Right renal cortex interstitium (tissue), 3 donors: ENCODE measurements around the gene GSTA3. TPM values are rescaled to one million over a fixed set of nuclear protein-coding genes. Genes with fewer than 3 reads are reported as not detected.
"Not testable (repeated sequence)": the region's sequence is repeated elsewhere in the genome, so short reads cannot be mapped to it uniquely, and the experiment has no call there.

Experiments
- DNase-seq, 3 donors: peaks; one replicate each; pipeline ENCODE4 v3.0.0-alpha.2; 2013; ENCODE audit warnings: low read depth in 3 of 3, low spot score in 2 of 3
- polyA plus RNA-seq, 3 donors: library from polyadenylated mRNA; unstranded; fragments of 120-200 nt; gene quantifications; one replicate each; pipeline ENCODE4 v1.2.1, GENCODE V29; 2013; ENCODE audit not compliant: insufficient read length in 3 of 3

The GSTA3 gene
- under 1 TPM; 0.50 to 0.74 (median 0.51) TPM for polyA plus RNA-seq

- DNase-seq, result no peak
Observed at GRCh38 chr6:52909531-52909930, at the start of gene GSTA3. Gene GSTA3, minus strand, starts transcription at chr6:52909698. Its CDS starts 3,864 bp downstream, at chr6:52905834.

GRCh38 chr6:52958546-52959255 is 49.2 kb upstream of the GSTA3 start:
- DNase-seq, result no peak

DNA sequence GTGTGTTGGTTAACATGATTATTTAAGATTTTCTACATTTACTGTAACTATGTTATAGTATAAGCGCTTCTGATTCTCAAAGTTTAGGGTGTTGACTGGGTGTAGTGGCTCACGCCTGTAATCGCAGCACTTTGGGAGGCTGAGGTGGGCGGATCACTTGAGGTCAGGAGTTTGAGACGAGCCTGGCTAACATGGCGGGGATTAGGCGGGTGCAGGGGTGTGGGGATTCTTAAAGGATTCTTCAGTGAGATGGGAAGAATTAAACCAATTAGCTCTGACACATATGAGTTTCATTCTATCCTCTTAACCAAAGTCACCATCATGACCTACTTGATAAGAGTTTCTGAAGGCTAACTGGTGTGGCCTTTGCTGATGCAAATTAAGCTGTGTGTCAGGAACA is 46.4 kb upstream of the GSTA3 start:
- no peak for DNase-seq

DNA sequence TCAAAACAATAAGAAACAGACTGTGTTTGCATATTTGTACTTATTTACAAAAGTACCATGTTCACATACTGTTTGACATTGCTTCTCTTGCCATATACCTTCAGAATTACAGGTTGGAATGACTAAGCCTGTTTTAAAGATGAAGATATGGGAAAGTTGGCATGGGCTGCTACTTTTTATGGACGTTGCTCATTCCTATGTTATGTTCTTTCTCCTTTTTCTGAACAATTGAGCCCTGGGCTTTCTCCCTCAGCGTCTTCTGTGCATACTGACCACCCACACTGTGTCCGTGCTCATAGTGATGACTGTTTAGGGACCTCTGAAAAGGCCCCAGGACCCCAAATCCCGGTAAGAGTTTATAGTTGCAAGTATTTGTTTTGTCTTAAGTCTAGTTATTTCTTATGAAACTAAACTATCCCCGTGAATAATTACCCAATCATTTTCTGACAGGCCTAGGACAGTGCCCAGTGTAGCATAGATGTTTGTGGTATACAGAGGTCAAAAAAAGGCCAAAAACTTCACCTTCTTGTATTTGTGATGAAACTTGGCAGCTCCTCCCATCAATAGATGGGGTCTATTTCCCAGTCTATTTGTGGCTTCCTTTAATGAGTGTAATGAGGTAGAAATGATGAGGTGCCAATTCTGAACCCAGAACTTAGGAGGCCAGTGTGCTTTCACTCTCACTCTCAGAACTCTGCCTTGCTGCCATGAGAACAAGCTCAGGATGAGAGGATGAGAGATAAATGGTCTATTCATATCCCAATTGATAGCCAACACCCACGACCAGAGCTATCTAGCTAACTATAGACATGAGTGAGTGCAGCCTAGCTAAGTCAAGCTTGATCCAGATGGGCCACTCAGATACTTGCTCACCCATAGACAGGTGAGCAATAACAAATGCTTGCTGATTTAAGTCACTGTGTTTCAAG is 44.7 kb upstream of the GSTA3 start:
- DNase-seq, result no peak

DNA sequence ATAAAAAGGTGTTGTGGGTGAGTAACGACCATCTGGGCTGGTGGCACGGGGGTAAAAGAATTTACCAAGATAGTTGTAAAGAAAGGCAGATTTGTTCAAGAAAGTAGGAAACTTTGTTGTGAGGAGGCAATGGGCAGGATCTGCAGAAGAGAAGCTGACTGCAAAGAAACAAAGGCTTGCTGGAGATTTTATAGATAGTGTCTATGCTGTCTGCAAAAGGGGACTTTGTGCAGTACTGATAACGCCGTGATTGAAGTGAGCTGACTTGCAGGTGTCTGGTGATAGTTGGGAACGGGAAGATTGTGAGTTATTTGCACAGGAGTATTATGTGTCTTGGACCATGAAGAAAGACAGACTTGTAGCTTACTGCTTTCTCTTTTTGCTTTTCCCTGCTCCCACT is 36.8 kb upstream of the GSTA3 start:
- DNase-seq, result no peak

GRCh38 chr6:52942821-52943220 is 33.3 kb upstream of the GSTA3 start:
- DNase-seq, result not testable (repeated sequence)

- DNase-seq, result no peak
Observed at GRCh38 chr6:52942221-52942620, 32.7 kb upstream of the GSTA3 start.

- DNase-seq, result no peak
Observed at GRCh38 chr6:52937908-52938307, 28.4 kb upstream of the GSTA3 start.

GRCh38 chr6:52933778-52934177 is 24.3 kb upstream of the GSTA3 start:
- no peak for DNase-seq

GRCh38 chr6:52931351-52931750 is 21.9 kb upstream of the GSTA3 start:
- DNase-seq, result no peak

- no peak for DNase-seq
Observed at GRCh38 chr6:52929321-52930164, 20.0 kb upstream of the GSTA3 start.

DNA sequence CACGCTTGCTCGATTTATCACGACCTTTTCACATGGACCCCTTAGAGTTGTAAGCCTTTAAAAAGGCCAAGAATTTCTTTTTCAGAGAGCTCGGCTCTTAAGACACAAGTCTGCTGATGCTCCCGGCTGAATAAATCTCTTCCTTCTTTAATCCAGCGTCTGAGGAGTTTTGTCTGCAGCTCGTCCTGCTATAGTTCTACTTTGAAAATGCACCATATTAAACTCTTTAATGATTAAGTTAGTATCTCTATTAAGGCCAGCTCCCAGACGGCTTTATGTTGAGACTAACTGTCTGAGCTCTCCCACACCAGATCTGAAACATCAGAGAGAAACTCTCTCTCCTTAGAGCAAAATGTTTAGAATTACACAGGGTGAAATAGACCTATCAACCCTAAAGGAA is 18.0 kb upstream of the GSTA3 start:
- no peak for DNase-seq

GRCh38 chr6:52925919-52926792 is 16.7 kb upstream of the GSTA3 start:
- DNase-seq, result no peak

GRCh38 chr6:52925042-52925441 is 15.5 kb upstream of the GSTA3 start:
- no peak for DNase-seq

DNA sequence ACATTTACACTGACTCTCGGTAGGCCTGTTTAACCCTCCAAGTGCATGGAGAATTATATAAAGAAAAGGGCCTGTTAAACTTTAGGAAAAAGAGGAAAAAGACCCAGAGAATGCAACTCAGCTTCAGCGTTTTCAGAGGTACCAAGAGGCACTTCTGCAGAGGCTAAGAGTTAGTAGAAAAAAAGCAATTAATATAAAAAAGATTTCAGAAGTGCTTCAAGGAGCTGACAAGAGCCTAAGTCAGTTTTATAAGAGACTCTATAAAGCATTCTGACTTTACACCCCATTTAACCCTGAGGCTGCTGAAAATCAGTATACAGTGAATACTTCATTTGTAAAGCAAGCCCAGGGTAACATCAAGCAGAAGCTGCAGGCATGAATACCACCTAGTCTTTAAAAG is 14.2 kb upstream of the GSTA3 start:
- DNase-seq, result not testable (repeated sequence)

GRCh38 chr6:52922161-52922560 is 12.7 kb upstream of the GSTA3 start:
- DNase-seq, result no peak

- no peak for DNase-seq
Observed at GRCh38 chr6:52921743-52922142, 12.2 kb upstream of the GSTA3 start.

GRCh38 chr6:52919511-52919910 is 10.0 kb upstream of the GSTA3 start:
- not testable (repeated sequence) for DNase-seq

GRCh38 chr6:52918771-52919170 is 9.3 kb upstream of the GSTA3 start:
- DNase-seq, result not testable (repeated sequence)
